Raji (cell line): ENCODE results near the gene ITGA11.

Source experiments
- POLR2A ChIP-seq: IDR thresholded peaks from 2 replicates; pipeline ENCODE4 v1.6.1; 2011; ENCODE audit warnings: low read depth, low read length, control low read depth; ENCODE audit not compliant: insufficient read depth

The ITGA11 gene

DNA sequence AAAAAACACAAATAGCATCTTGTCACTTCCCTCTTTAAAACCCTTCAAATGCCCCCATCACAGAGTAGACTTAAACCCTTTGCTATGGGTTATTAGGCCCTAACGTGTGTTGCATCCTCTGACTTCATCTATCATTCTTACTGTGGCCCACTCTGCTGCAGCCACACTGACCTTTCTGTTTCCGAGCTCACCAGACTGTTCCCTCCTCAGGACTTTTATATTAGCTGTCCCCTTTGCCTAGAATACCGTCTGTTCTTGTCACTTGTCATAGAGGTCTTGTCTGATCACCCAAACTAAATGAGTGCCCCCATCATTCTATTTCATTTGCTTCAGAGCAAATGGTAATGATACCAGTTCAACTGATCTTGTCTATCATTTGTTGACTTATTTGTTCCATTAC is 155.3 kb downstream of the ITGA11 start:
- no peak for TF ChIP-seq POLR2A

- TF ChIP-seq POLR2A, result no peak
These were observed 156.7 kb downstream of the ITGA11 start for GRCh38 chr15:68275165-68275746.

GRCh38 chr15:68274201-68274848 is 157.6 kb downstream of the ITGA11 start:
- no peak for TF ChIP-seq POLR2A

DNA sequence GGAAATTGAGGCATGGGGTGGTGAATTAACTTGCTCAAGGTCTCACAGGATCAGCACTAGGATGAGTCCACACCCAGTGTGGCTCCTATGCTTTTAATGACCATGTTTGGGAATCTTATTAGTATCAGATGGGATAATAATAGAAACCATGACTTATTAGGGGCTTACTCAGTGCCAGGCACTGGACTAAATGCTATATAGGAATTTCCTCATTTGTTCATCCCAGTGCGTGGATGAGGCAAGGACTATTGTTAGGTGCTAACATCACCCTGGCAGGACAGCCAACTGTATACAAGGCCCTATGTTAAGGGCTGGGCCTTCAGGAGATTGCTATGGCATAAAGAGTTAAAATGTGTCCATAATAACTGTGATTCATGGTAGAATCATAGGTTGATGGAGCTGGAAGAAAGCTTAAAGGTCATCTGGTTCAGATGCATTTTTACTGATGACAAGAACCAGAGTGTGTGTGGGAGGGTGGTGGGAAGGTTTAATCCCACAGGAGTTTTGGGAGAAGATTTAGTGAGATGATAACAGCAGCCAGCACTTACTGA is 159.2 kb downstream of the ITGA11 start:
- TF ChIP-seq POLR2A, result no peak

DNA sequence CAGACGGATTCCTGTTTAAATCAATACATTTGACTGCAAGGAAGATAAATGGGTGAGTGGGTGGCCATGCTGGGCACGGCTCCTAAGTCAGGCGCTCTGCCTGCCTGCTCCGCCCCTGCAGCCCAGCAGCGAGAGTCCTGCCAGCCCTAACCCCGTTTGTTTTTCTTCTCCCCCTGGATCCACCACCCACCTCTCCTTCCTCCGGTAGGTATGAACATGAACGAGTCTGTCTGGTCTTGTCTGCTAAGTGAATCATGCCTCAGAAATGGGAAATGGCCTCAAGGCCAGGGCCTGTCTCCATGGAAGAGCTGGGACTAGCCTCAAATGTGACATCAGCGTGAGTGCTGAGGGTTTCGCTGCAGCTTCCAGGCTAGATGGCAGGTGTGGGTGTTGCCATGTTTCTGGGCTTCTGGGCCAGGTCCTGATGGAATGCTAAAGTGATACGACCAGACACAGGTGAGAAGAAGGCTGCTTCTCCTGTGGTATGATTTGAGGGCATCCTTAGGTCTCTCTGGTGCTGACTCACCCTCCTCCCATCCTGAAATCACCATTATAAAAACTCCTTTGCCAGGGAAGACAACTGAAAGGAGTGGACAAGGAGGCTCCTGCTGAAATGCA is 160.0 kb downstream of the ITGA11 start:
- no peak for TF ChIP-seq POLR2A

- no peak for TF ChIP-seq POLR2A
These were observed 163.6 kb downstream of the ITGA11 start for GRCh38 chr15:68268405-68268804.

- no peak for TF ChIP-seq POLR2A
These were observed 166.3 kb downstream of the ITGA11 start for GRCh38 chr15:68265674-68266073.

GRCh38 chr15:68265081-68265480 is 166.9 kb downstream of the ITGA11 start:
- no peak for TF ChIP-seq POLR2A

- TF ChIP-seq POLR2A, result no peak
These were observed 167.7 kb downstream of the ITGA11 start for GRCh38 chr15:68264282-68264681.

DNA sequence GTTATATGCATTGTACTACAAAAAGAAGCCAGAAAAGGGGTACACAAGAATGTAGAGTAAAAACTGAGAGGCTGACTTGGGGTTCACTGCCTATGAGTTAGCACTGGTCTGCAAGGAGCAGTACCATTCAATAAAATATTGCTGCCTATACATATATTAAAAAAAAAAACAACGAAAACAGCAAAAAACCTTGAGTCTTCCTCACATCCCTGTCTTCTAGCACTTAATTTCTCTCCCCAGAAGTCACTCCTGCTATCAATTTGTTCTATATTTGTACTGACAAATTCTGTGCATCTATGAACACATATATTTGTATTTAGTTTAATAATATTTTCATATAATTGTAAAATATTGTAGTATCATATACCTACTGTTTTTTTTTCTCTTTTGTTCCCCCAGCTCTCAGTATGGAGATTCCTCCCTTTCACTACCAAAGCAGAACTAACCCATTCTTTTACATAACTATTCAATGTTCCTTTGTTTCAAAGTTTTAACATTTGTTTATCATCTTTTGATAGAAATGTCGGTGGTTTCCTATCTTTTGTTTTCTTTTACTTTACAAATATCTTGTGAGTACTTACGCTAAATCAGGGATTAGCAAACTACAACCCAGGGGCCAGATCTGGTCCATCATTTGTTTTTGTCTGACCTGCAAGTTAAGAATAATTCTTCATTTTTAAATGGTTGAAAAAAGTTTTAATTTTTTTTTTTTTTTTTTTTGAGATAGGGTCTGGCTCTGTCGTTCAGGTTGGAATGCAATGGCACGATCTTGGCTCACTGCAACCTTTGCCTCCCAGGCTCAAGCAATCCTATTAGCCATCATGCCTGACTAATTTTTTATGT is 169.2 kb downstream of the ITGA11 start:
- no peak for TF ChIP-seq POLR2A

DNA sequence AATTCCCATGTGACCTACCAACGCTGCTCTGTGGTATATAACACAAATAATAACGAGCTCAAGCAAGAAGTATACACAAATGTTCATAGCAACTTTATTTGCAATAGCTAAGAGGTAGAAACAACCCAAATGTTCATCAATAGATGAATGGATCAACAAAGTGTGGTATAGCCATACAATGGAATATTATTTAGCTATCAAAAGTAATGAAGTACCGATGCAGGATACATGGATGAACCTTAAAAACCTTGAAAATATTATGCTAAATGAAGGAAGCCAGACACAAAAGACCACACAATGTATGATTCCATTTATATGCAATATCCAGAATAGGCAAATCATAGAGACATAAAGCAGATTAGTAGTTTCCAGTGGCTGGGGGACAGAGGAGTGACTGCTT is 170.0 kb downstream of the ITGA11 start:
- TF ChIP-seq POLR2A, result no peak

DNA sequence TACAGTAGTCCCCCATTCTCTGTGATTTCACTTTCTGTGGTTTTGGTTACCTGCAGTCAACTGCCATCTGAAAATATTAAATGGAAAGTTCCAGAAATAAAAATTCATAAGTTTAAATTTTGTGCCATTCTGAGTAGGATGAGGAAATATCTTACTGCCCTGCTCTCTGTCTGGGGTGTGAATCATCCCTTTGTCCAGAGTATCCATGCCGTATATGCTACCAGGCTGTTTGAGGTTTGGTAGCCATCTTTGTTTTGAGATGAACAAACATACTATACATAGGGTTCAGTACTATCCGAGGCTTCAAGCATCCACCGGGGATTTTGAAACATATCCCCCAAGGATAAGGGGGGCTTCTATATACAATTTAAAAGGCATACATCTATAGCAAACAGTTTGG is 170.7 kb downstream of the ITGA11 start:
- TF ChIP-seq POLR2A, result no peak

- no peak for TF ChIP-seq POLR2A
These were observed 172.1 kb downstream of the ITGA11 start for GRCh38 chr15:68259883-68260282.

DNA sequence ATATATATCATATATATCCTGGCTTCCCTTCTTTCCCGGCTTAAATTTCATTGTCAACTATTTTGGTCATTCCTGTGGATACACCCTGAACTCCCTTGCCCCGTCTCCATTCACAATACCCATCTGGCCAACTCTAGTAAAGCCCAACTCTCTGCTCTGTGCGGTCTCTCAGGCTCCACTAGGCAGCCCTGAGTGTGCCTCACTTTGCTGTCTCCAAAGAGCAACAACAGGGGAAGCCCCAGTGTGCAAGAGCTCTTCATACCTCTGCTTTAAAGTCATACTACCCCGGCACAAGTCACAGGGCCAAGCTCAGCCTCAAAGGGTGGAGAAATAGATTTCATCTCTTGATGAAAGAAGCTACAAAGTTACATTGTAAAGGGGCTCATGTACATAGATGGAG is 173.3 kb downstream of the ITGA11 start:
- TF ChIP-seq POLR2A, result no peak

- no peak for TF ChIP-seq POLR2A
These were observed 175.1 kb downstream of the ITGA11 start for GRCh38 chr15:68256675-68257450.
